OCI-LY7 (cell line): ENCODE measurements around the gene SCN4B. TPM values are rescaled to one million over a fixed set of nuclear protein-coding genes. Genes with fewer than 3 reads are reported as not detected.

Experiments used
- BruUV-seq: library from RNA; stranded (reverse); fragments of 400-500 nt; replicated peaks from 2 replicates; lab custom pipeline; 2021; lab: Mats Ljungman, UMichigan
- CTCF ChIA-PET: fragments of 300-600 bp; sonication (Branson Sonifier 250); formaldehyde crosslinking; loops from one replicate; lab custom pipeline; 2022; ENCODE audit warnings: antibody characterized with exemption; ENCODE audit not compliant: unreplicated experiment; lab: Charles Lee
- POLR2A ChIA-PET: fragments of 300-600 bp; sonication (Branson Sonifier 250); formaldehyde crosslinking; loops from one replicate; lab custom pipeline; 2022; ENCODE audit warnings: antibody characterized with exemption; lab: Charles Lee
- DNase-seq: peaks from one replicate; pipeline ENCODE4 v3.0.0-alpha.2; 2015; ENCODE audit warnings: low spot score
- H2AFZ ChIP-seq: fragments of 200-600 bp; sonication (generic), shearing (Covaris generic); 2 replicates; pipeline ENCODE4 v1.6.1; 2014; ENCODE audit warnings: mild to moderate bottlenecking, antibody characterized with exemption, low read length, moderate library complexity
- H3K27ac ChIP-seq: fragments of 200-600 bp; sonication (generic); 2 replicates; pipeline ENCODE4 v1.5.1; 2014; ENCODE audit warnings: mixed run types, low read depth, mild to moderate bottlenecking, moderate library complexity, low read length, inconsistent platforms; ENCODE audit not compliant: poor library complexity, severe bottlenecking
- H3K36me3 ChIP-seq: fragments of 200-600 bp; sonication (generic); 2 replicates; pipeline ENCODE4 v1.6.1; 2014; ENCODE audit warnings: mild to moderate bottlenecking, antibody characterized with exemption, low read length, moderate library complexity, mixed read lengths; ENCODE audit not compliant: insufficient read depth
- H3K4me1 ChIP-seq: fragments of 200-600 bp; sonication (generic); 2 replicates; pipeline ENCODE4 v1.5.1; 2014; ENCODE audit warnings: mild to moderate bottlenecking, low read length; ENCODE audit not compliant: insufficient read depth, poor library complexity, severe bottlenecking
- H3K4me2 ChIP-seq: fragments of 200-600 bp; sonication (generic); 2 replicates; pipeline ENCODE4 v1.6.1; 2014; ENCODE audit warnings: mild to moderate bottlenecking, low read length
- H3K4me3 ChIP-seq: fragments of 200-600 bp; sonication (generic); 2 replicates; pipeline ENCODE4 v1.5.1; 2014; ENCODE audit warnings: mild to moderate bottlenecking, low read depth, low read length; ENCODE audit not compliant: poor library complexity, severe bottlenecking
- H3K79me2 ChIP-seq: fragments of 200-600 bp; sonication (generic); 2 replicates; pipeline ENCODE4 v1.6.1; 2016; ENCODE audit warnings: low read depth, mild to moderate bottlenecking, low read length, moderate library complexity, mixed read lengths; ENCODE audit not compliant: insufficient read depth
- H3K9me2 ChIP-seq: fragments of 200-600 bp; sonication (generic); 2 replicates; pipeline ENCODE4 v1.6.1; 2016; ENCODE audit warnings: mild to moderate bottlenecking, low read length, mixed read lengths; ENCODE audit not compliant: insufficient read depth
- H3K9me3 ChIP-seq: fragments of 200-600 bp; sonication (generic); 2 replicates; pipeline ENCODE4 v1.6.1; 2014; ENCODE audit warnings: mild to moderate bottlenecking, mixed run types, low read length, mixed read lengths
- H4K20me1 ChIP-seq: fragments of 200-600 bp; sonication (generic); 2 replicates; pipeline ENCODE4 v1.6.1; 2014; ENCODE audit warnings: mild to moderate bottlenecking, antibody characterized with exemption, low read length, moderate library complexity, mixed read lengths; ENCODE audit not compliant: insufficient read depth
- CTCF ChIP-seq: fragments of 200-600 bp; sonication (generic); conservative IDR thresholded peaks from 2 replicates; pipeline ENCODE4 v1.5.1; 2014; ENCODE audit warnings: mild to moderate bottlenecking, antibody characterized with exemption, low read length, moderate library complexity, mixed read lengths
- EZH2phosphoT487 ChIP-seq: fragments of 200-600 bp; sonication (generic); IDR thresholded peaks from 2 replicates; pipeline ENCODE4 v1.6.1; 2018; ENCODE audit warnings: low read depth, borderline replicate concordance, mild to moderate bottlenecking, mixed run types, antibody characterized with exemption, low read length, moderate library complexity, mixed read lengths
- intact Hi-C: fragments of 100-400 bp; cut with micrococcal nuclease; formaldehyde crosslinking; loops from one replicate; pipeline ENCODE4 v1.10.0; 2022; ENCODE audit not compliant: unreplicated experiment
- total RNA-seq, 2 experiments: library from RNA; depleted of rRNA in 1 of 2; stranded (reverse); fragments of >200 nt in 1 of 2; shearing (Covaris generic) in 1 of 2; gene quantifications; 2 replicates each; pipeline ENCODE4 v1.2.3, GENCODE V29; 2014 to 2022

Gene SCN4B
- total RNA-seq, 2 experiments from 2014 or later, result not detected

GRCh38 chr11:118145285-118146227 is 7.1 kb downstream of the SCN4B start:
- peak; percentile 84 for DNase-seq
- Histone ChIP-seq H2AFZ (peak overlapping the region; percentile 37), H3K9me3 (no peaks in the 10 kb centered on the region), H3K9me2 (no peaks in the 10 kb centered on the region), H4K20me1 (no peaks in the 10 kb centered on the region), H3K4me3 (peak overlapping the region; percentile 63), H3K79me2 (no peaks in the 10 kb centered on the region), H3K27ac (no peak overlapping the region), H3K4me2 (peak overlapping the region; percentile 59), H3K4me1 (no peaks in the 10 kb centered on the region), H3K36me3 (no peaks in the 10 kb centered on the region)
- BruUV-seq, result no TSS peak
- TF ChIP-seq CTCF (peak; percentile 86), EZH2phosphoT487 (no peak)
- intact Hi-C loops, result loop anchor here (1.0 to 5.0 kb wide), 4 partner anchors 26 to 472 kb away; no protein-coding TSS in a partner anchor
- CTCF ChIA-PET, result no interaction called here
- POLR2A ChIA-PET, result no interaction called here

- no TSS peak for BruUV-seq
- TF ChIP-seq CTCF, result no peak
- no peaks in the 10 kb centered on the region for H3K36me3 ChIP-seq
- H4K20me1 ChIP-seq, result no peaks in the 10 kb centered on the region
- H3K4me1 ChIP-seq, result no peaks in the 10 kb centered on the region
- H3K4me3 ChIP-seq, result no peak overlapping the region
- intact Hi-C loops, result loop anchor here (1.0 to 5.0 kb wide), 4 partner anchors 27 to 473 kb away; no protein-coding TSS in a partner anchor
- H3K9me3 ChIP-seq, result no peaks in the 10 kb centered on the region
- no peak overlapping the region for H3K27ac ChIP-seq
- DNase-seq, result no peak
- ChIA-PET POLR2A (no interaction called here), CTCF (interaction anchor here (0.6 kb wide), 1 partner anchor 225 kb away, joined by 3 read pairs; no protein-coding TSS in a partner anchor)
- no peak overlapping the region for H3K4me2 ChIP-seq
- no peaks in the 10 kb centered on the region for H3K79me2 ChIP-seq
- no peaks in the 10 kb centered on the region for H3K9me2 ChIP-seq
- H2AFZ ChIP-seq, result no peak overlapping the region
Observed at GRCh38 chr11:118144301-118145268, 8.0 kb downstream of the SCN4B start.
